Panc1 (cell line): ENCODE measurements around the gene AKR1B15. TPM values are rescaled to one million over a fixed set of nuclear protein-coding genes. Genes with fewer than 3 reads are reported as not detected.

Experiments used
- ATAC-seq: fragments of 200-7000 bp; cut with Tn5 transposase; 2 replicates; pipeline ENCODE4 v1.9.1; 2020; ENCODE audit warnings: mild to moderate bottlenecking, moderate library complexity
- BruUV-seq: library from RNA; stranded (reverse); fragments of 400-500 nt; replicated peaks from 2 replicates; lab custom pipeline; 2021; lab: Mats Ljungman, UMichigan
- CTCF ChIA-PET: fragments of 300-600 bp; sonication (Branson Sonifier 250); formaldehyde crosslinking; loops from one replicate; lab custom pipeline; 2022; ENCODE audit warnings: antibody characterized with exemption; lab: Charles Lee
- POLR2A ChIA-PET: fragments of 300-600 bp; sonication (Branson Sonifier 250); formaldehyde crosslinking; loops from one replicate; lab custom pipeline; 2022; ENCODE audit warnings: antibody characterized with exemption; lab: Charles Lee
- DNase-seq: peaks from one replicate; pipeline ENCODE4 v3.0.0-alpha.2; 2010; ENCODE audit warnings: low read depth, low spot score
- H3K27ac ChIP-seq: 2 replicates; pipeline ENCODE4 v1.5.1; 2011; ENCODE audit warnings: mild to moderate bottlenecking, low read length, inconsistent platforms
- H3K27me3 ChIP-seq: fragments of 200-500 bp; sonication (Bioruptor generic); 2 replicates; pipeline ENCODE4 v1.6.0; 2014; ENCODE audit warnings: low read length, inconsistent platforms; ENCODE audit not compliant: control insufficient read depth, insufficient read depth
- H3K36me3 ChIP-seq: fragments of 200-500 bp; sonication (Bioruptor generic); 2 replicates; pipeline ENCODE4 v1.5.1; 2014; ENCODE audit warnings: inconsistent platforms, mild to moderate bottlenecking, low read length, moderate library complexity; ENCODE audit not compliant: control insufficient read depth, insufficient read depth
- H3K4me1 ChIP-seq: 2 replicates; pipeline ENCODE4 v1.5.1; 2011; ENCODE audit warnings: inconsistent platforms, mild to moderate bottlenecking, low read length, moderate library complexity; ENCODE audit not compliant: control insufficient read depth, insufficient read depth
- H3K4me3 ChIP-seq, 2 experiments: 2 replicates each; pipeline ENCODE4 v1.5.1; 2011 to 2012; ENCODE audit warnings: low read depth in 2 of 2, low read length in 2 of 2, mild to moderate bottlenecking in 2 of 2, inconsistent platforms in 1 of 2, moderate library complexity in 1 of 2
- H3K9me3 ChIP-seq: fragments of 200-500 bp; sonication (Bioruptor generic); 2 replicates; pipeline ENCODE4 v1.5.1; 2014; ENCODE audit warnings: low read depth, mild to moderate bottlenecking, inconsistent platforms, low read length, moderate library complexity; ENCODE audit not compliant: control insufficient read depth, insufficient read depth
- CTCF ChIP-seq: fragments of 450-650 bp; IDR thresholded peaks from 2 replicates; pipeline ENCODE4 v1.5.1; 2017; ENCODE audit warnings: mild to moderate bottlenecking
- POLR2AphosphoS5 ChIP-seq: IDR thresholded peaks from 2 replicates; pipeline ENCODE4 v1.6.1; 2012; ENCODE audit warnings: mild to moderate bottlenecking, low read depth, low read length, moderate library complexity
- REST ChIP-seq, 2 experiments: IDR thresholded peaks; 2 replicates each; pipeline ENCODE4 v1.6.1; 2011 to 2012; ENCODE audit warnings: low read depth in 2 of 2, control low read depth in 1 of 2, low read length in 1 of 2, mild to moderate bottlenecking in 1 of 2, moderate library complexity in 1 of 2; ENCODE audit not compliant: insufficient read depth in 1 of 2
- SIN3A ChIP-seq: IDR thresholded peaks from 2 replicates; pipeline ENCODE4 v1.6.1; 2012; ENCODE audit warnings: low read depth, mild to moderate bottlenecking, low read length, moderate library complexity, borderline replicate concordance; ENCODE audit not compliant: insufficient read depth
- TCF7L2 ChIP-seq: IDR thresholded peaks from 2 replicates; pipeline ENCODE4 v1.6.1; 2011; ENCODE audit warnings: mild to moderate bottlenecking, low read depth, low read length, inconsistent platforms
- in situ Hi-C: cut with HindIII; loops from 2 replicates; pipeline ENCODE4 v1.10.0; 2016; ENCODE audit warnings: low sequenced_read_pairs, low pct_unique_long_range_greater_than_20kb
- intact Hi-C: fragments of 100-400 bp; cut with micrococcal nuclease; formaldehyde crosslinking; loops from one replicate; pipeline ENCODE4 v1.10.0; 2022; ENCODE audit not compliant: unreplicated experiment
- total RNA-seq: library from RNA; stranded (reverse); gene quantifications from one replicate; pipeline ENCODE4 v1.2.1, GENCODE V29; 2021; ENCODE audit not compliant: unreplicated experiment

The AKR1B15 gene
- total RNA-seq, 1 experiment from 2014 or later = not detected

- ChIA-PET CTCF (no interaction called here), POLR2A (no interaction called here)
- TF ChIP-seq POLR2AphosphoS5 = no peak
- no peak for TF ChIP-seq TCF7L2
- TF ChIP-seq CTCF = no peak
- TF ChIP-seq SIN3A = no peak
- TF ChIP-seq REST (IDR thresholded peaks at IDR 0.05; ENCODE audit: insufficient read depth in 1 of 2, low read depth in 2 of 2, low read length in 1 of 2) = no peak
- DNase-seq (no peak), ATAC-seq (no peak)
- Histone ChIP-seq H3K9me3 (no peaks in the 10 kb centered on the region), H3K27me3 (no peaks in the 10 kb centered on the region; the same call in 1 of the 2 replicates), H3K36me3 (no peaks in the 10 kb centered on the region), H3K4me1 (no peaks in the 10 kb centered on the region), H3K4me3 (no peak overlapping the region), H3K27ac (no peak overlapping the region)
- intact Hi-C loops (no loop called here), in situ Hi-C loops (no loop called here)
- no TSS peak for BruUV-seq
Measured at GRCh38 chr7:134618756-134619530, 70.0 kb downstream of the AKR1B15 start.

GRCh38 chr7:134619627-134620331 lies 70.9 kb downstream of the AKR1B15 start:
- intact Hi-C loops (no loop called here), in situ Hi-C loops (no loop called here)
- ATAC-seq (no peak), DNase-seq (peak; percentile 91)
- no peaks in the 10 kb centered on the region for H3K4me1 ChIP-seq
- H3K36me3 ChIP-seq = no peaks in the 10 kb centered on the region
- ChIA-PET CTCF (no interaction called here), POLR2A (no interaction called here)
- TF ChIP-seq POLR2AphosphoS5 = no peak
- no peak for TF ChIP-seq TCF7L2
- no peak for TF ChIP-seq CTCF
- no peak for TF ChIP-seq REST (IDR thresholded peaks at IDR 0.05; ENCODE audit: insufficient read depth in 1 of 2, low read depth in 2 of 2, low read length in 1 of 2)
- no peak for TF ChIP-seq SIN3A
- no TSS peak for BruUV-seq
- no peak overlapping the region for H3K4me3 ChIP-seq
- H3K27me3 ChIP-seq = no peaks in the 10 kb centered on the region; the same call in 1 of the 2 replicates
- H3K27ac ChIP-seq = no peak overlapping the region
- no peaks in the 10 kb centered on the region for H3K9me3 ChIP-seq
